Osteocyte (in vitro differentiated cells): Measurements from ENCODE around the gene POU6F1. TPM values are rescaled to one million over a fixed set of nuclear protein-coding genes. Genes with fewer than 3 reads are reported as not detected.
A peak's percentile ranks its signal among the peaks of the same experiment; 100 is the strongest.

Source experiments
- DNase-seq: peaks from one replicate; pipeline ENCODE4 v3.0.0; 2021; ENCODE audit warnings: mixed read lengths; ENCODE audit not compliant: unreplicated experiment; ENCODE audit errors: extremely low spot score
- H3K27ac Mint-ChIP-seq: one replicate; pipeline ENCODE4 v1.8.0; 2021; ENCODE audit warnings: mild to moderate bottlenecking, mixed read lengths; ENCODE audit not compliant: unreplicated experiment
- H3K27me3 Mint-ChIP-seq: one replicate; pipeline ENCODE4 v1.8.0; 2021; ENCODE audit warnings: mixed read lengths; ENCODE audit not compliant: unreplicated experiment
- H3K36me3 Mint-ChIP-seq: one replicate; pipeline ENCODE4 v1.8.0; 2021; ENCODE audit warnings: mixed read lengths; ENCODE audit not compliant: unreplicated experiment
- H3K4me1 Mint-ChIP-seq: one replicate; pipeline ENCODE4 v1.8.0; 2021; ENCODE audit warnings: mixed read lengths; ENCODE audit not compliant: unreplicated experiment
- H3K4me3 Mint-ChIP-seq: one replicate; pipeline ENCODE4 v1.8.0; 2021; ENCODE audit warnings: mild to moderate bottlenecking, moderate library complexity, mixed read lengths; ENCODE audit not compliant: unreplicated experiment
- H3K9me3 Mint-ChIP-seq: one replicate; pipeline ENCODE4 v1.8.0; 2021; ENCODE audit warnings: mixed read lengths; ENCODE audit not compliant: unreplicated experiment
- total RNA-seq: library from RNA; stranded (reverse); gene quantifications from 2 replicates; pipeline ENCODE4 v1.2.1, GENCODE V29; 2021
- TF ChIP-seq, protein P1 (sequence below): fragments of 200-600 bp; sonication (generic); IDR thresholded peaks from 2 replicates; pipeline ENCODE4 v1.5.0; 2021; ENCODE audit warnings: antibody characterized with exemption, mild to moderate bottlenecking, moderate library complexity

Gene POU6F1
- total RNA-seq, 1 donor from 2014 or later: 19.2 TPM

DNA sequence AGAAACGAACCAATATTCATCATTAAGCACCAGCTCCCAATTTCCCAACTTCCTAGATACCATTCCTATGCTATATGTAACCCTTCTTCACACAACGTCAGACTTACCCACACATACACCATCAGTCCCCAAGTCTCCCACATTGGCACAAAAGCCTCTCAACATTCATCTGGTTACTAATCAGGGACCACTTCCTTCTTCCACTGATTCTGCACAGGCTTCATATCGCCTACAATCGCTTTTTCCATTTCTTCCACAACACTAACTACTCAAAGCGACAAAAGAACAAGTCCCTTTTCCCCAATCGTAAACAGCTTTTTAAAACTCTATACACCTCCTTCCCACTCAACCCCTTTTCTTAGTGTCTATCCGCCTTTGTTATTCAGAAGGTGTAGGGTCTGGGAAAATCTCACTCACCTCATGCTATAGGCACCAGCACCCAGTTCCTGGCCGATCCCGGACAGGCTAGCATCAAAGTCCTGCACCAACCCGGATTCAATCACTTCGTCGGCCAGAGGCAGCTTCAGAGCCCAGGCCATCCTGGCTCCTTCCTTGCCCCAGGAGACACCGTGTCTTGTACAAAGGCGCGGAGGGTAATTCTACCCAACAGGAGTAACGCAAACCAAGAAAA, 45.9 kb downstream of the POU6F1 start:
- no peaks in the 10 kb centered on the region for H3K36me3 Mint-ChIP-seq
- peaks cover 8% of the 10 kb centered on the region for H3K4me1 Mint-ChIP-seq
- H3K27ac Mint-ChIP-seq: no peak overlapping the region
- TF ChIP-seq, protein P1, sequence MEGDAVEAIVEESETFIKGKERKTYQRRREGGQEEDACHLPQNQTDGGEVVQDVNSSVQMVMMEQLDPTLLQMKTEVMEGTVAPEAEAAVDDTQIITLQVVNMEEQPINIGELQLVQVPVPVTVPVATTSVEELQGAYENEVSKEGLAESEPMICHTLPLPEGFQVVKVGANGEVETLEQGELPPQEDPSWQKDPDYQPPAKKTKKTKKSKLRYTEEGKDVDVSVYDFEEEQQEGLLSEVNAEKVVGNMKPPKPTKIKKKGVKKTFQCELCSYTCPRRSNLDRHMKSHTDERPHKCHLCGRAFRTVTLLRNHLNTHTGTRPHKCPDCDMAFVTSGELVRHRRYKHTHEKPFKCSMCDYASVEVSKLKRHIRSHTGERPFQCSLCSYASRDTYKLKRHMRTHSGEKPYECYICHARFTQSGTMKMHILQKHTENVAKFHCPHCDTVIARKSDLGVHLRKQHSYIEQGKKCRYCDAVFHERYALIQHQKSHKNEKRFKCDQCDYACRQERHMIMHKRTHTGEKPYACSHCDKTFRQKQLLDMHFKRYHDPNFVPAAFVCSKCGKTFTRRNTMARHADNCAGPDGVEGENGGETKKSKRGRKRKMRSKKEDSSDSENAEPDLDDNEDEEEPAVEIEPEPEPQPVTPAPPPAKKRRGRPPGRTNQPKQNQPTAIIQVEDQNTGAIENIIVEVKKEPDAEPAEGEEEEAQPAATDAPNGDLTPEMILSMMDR: no peak
- no peak for DNase-seq
- H3K9me3 Mint-ChIP-seq: no peaks in the 10 kb centered on the region
- H3K27me3 Mint-ChIP-seq: no peaks in the 10 kb centered on the region
- no peak overlapping the region for H3K4me3 Mint-ChIP-seq

DNA sequence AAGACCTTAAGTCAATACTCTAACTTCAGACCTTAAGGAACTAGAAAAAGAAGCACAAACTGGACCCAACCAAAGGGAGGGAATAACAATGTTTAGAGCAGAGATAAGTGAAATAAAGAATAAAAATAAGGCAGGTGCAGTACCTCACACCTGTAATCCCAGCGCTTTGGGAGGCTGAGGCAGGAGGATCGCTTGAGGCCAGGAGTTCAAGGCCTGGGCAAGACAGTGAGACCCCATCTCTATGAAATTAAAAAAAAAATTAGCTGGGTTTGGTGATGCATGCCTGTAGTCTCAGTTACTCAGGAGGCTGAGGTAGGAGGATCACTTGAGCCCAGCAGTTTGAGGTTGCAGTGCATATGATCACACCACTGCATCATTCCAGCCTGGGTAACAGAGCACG, 54.1 kb downstream of the POU6F1 start:
- H3K4me3 Mint-ChIP-seq: no peak overlapping the region
- H3K9me3 Mint-ChIP-seq: no peaks in the 10 kb centered on the region
- TF ChIP-seq, protein P1: no peak
- no peaks in the 10 kb centered on the region for H3K27me3 Mint-ChIP-seq
- H3K36me3 Mint-ChIP-seq: no peaks in the 10 kb centered on the region
- H3K4me1 Mint-ChIP-seq: peaks cover 8% of the 10 kb centered on the region
- H3K27ac Mint-ChIP-seq: no peak overlapping the region
- no peak for DNase-seq

DNA sequence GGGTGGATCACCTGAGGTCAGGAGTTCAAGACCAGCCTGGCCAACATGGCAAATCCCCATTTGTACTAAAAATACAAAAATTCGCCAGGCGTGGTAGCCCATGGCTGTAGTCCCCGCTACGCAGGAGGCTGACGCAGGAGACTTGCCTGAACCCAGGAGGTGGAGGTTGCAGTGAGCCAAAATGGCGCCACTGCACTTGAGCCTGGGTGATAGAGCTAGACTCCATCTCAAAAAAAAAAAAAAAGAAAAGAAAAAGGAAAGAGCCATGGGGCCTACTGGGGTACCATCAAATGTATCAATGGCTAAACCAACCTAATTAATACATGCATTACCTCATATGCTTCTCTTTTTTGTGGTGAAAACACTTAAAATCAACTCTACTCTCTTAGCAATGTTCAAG, 55.6 kb downstream of the POU6F1 start:
- Mint-ChIP-seq H3K4me3 (no peak overlapping the region), H3K27ac (no peak overlapping the region), H3K9me3 (no peaks in the 10 kb centered on the region), H3K36me3 (no peaks in the 10 kb centered on the region), H3K27me3 (no peaks in the 10 kb centered on the region), H3K4me1 (peaks cover 8% of the 10 kb centered on the region)
- TF ChIP-seq, protein P1: no peak
- DNase-seq: peak; percentile 46

DNA sequence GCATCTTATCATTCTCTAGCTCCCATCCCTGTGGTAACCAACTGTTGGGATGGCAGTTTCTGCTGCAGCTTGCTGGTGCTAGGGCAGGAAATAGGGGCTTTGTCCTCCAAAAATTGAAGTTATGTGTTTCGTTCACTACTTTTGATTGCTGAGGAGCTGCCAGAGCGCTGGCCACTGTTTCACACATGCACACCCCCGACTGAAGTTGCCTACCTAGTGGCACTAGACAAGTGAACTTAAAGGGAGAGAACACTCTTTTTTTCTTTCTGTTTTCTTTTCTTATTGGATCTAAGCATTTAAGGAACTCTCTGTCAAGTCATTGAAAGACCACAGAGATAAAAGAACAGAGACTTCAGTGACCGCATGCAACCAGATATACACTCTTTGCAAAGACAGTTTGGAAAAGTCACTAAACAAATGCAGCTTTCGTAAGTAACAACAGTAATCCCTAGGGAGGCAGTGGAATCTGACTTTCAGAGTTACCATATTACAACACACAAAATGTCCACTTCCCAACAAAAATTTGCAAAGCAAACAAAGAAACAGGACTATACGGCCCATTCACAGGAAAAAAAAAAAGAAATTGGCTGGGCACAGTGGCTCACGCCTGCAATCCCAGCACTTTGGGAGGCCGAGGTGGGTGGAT, 56.9 kb downstream of the POU6F1 start:
- Mint-ChIP-seq H3K4me1 (peaks cover 8% of the 10 kb centered on the region), H3K36me3 (no peaks in the 10 kb centered on the region), H3K27me3 (no peaks in the 10 kb centered on the region), H3K4me3 (no peak overlapping the region), H3K9me3 (no peaks in the 10 kb centered on the region), H3K27ac (peak overlapping the region; percentile 58)
- TF ChIP-seq, protein P1: no peak
- peak; percentile 46 for DNase-seq

DNA sequence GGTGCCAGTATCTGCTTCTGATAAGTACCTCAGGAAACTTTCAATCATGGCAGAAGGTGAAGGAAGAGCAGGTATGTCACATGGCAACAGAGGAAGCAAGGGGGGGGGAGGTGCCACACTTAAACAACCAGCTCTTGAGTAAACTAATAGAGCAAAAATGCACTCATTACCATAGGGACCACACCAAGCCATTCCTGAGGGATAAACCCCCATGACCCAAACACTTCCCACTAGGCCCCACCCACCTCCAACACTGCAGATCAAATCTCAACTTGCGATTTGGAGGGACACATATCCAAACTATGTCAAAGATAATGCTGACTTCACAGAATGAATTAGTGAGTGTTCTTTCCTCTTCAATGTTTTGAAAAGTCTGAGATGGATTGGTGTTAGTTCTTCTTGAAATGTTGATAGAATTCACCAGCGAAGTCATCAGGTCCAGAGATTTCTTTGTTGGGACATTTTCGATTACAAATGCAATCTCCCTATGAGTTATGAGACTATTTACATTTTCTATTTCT, 61.6 kb downstream of the POU6F1 start:
- no peaks in the 10 kb centered on the region for H3K36me3 Mint-ChIP-seq

More for the DNA sequence above, 61.6 kb downstream of the POU6F1 start:
- H3K4me3 Mint-ChIP-seq: no peak overlapping the region
- no peaks in the 10 kb centered on the region for H3K27me3 Mint-ChIP-seq
- no peak for DNase-seq
- peaks cover 8% of the 10 kb centered on the region for H3K4me1 Mint-ChIP-seq
- TF ChIP-seq, protein P1: no peak
- no peaks in the 10 kb centered on the region for H3K9me3 Mint-ChIP-seq
- no peak overlapping the region for H3K27ac Mint-ChIP-seq
